ENCODE measurements around the gene SPDEF.

- no peak for TF ChIP-seq CTCF (IDR thresholded peaks at IDR 0.05)
- TF ChIP-seq POLR2A (IDR thresholded peaks at IDR 0.05) = no peak
- no peak for TF ChIP-seq EP300 (IDR thresholded peaks at IDR 0.05)
- no peak for TF ChIP-seq POLR2AphosphoS5 (IDR thresholded peaks at IDR 0.05)
These were observed 17.5 kb upstream of the SPDEF start for GRCh38 chr6:34573567-34574183.
